HepG2 (cell line): ENCODE measurements around the gene BLOC1S4. TPM values are rescaled to one million over a fixed set of nuclear protein-coding genes. Genes with fewer than 3 reads are reported as not detected.
A peak's percentile ranks its signal among the peaks of the same experiment; 100 is the strongest.

Source experiments
- BATF2 ChIP-seq: sonication (generic); formaldehyde crosslinking; IDR thresholded peaks from 2 replicates; pipeline ENCODE4 v1.8.0; 2022; ENCODE audit warnings: mild to moderate bottlenecking, missing genetic modification reagents, moderate library complexity
- BHLHE40 ChIP-seq: IDR thresholded peaks from 2 replicates; pipeline ENCODE4 v1.6.1; 2011; ENCODE audit warnings: low read length, improper control_type of control experiment
- FOXP4 ChIP-seq: sonication (generic); formaldehyde crosslinking; IDR thresholded peaks from 2 replicates; pipeline ENCODE4 v1.4.0; 2020; ENCODE audit warnings: missing genetic modification reagents
- GMEB1 ChIP-seq: sonication (generic); formaldehyde crosslinking; IDR thresholded peaks from 2 replicates; pipeline ENCODE4 v1.5.1; 2020; ENCODE audit warnings: missing genetic modification reagents, mild to moderate bottlenecking, borderline replicate concordance
- KDM5A ChIP-seq: fragments of 200-600 bp; sonication (generic); IDR thresholded peaks from 2 replicates; pipeline ENCODE4 v1.7.0; 2018; ENCODE audit warnings: antibody characterized with exemption, mild to moderate bottlenecking, low read length, borderline replicate concordance
- MAFG ChIP-seq: sonication (generic); formaldehyde crosslinking; IDR thresholded peaks from 2 replicates; pipeline ENCODE4 v1.5.1; 2020; ENCODE audit warnings: mild to moderate bottlenecking, missing genetic modification reagents
- RBM22 ChIP-seq: fragments of 200-400 bp; formaldehyde crosslinking; optimal IDR thresholded peaks from 2 replicates; pipeline ENCODE3; 2017; ENCODE audit warnings: mild to moderate bottlenecking, low read length, moderate library complexity
- RFXANK ChIP-seq: IDR thresholded peaks from 2 replicates; pipeline ENCODE4 v1.6.1; 2016
- TFDP2 ChIP-seq: sonication (generic); formaldehyde crosslinking; IDR thresholded peaks from 2 replicates; pipeline ENCODE4 v1.4.0; 2020; ENCODE audit warnings: missing genetic modification reagents
- THAP9 ChIP-seq: sonication (generic); formaldehyde crosslinking; IDR thresholded peaks from 2 replicates; pipeline ENCODE4; 2020; ENCODE audit warnings: missing genetic modification reagents, mild to moderate bottlenecking, borderline replicate concordance
- ZFP90 ChIP-seq: sonication (generic); formaldehyde crosslinking; IDR thresholded peaks from 2 replicates; pipeline ENCODE4 v1.8.0; 2022; ENCODE audit warnings: missing genetic modification reagents, mild to moderate bottlenecking, inconsistent platforms, borderline replicate concordance
- ZKSCAN8 ChIP-seq: IDR thresholded peaks from 2 replicates; pipeline ENCODE4 v1.6.1; 2016; ENCODE audit warnings: borderline replicate concordance, missing genetic modification reagents, missing compliant biosample characterization
- ZMYM3 ChIP-seq: sonication (generic); formaldehyde crosslinking; IDR thresholded peaks from 2 replicates; pipeline ENCODE4 v1.5.1; 2020; ENCODE audit warnings: mild to moderate bottlenecking, missing genetic modification reagents
- ZNF225 ChIP-seq: sonication (generic); formaldehyde crosslinking; IDR thresholded peaks from 2 replicates; pipeline ENCODE4 v1.4.0; 2020; ENCODE audit warnings: mild to moderate bottlenecking, missing genetic modification reagents
- ZNF484 ChIP-seq: sonication (generic); formaldehyde crosslinking; IDR thresholded peaks from 2 replicates; pipeline ENCODE4 v1.5.1; 2020; ENCODE audit warnings: mild to moderate bottlenecking, low read depth, missing genetic modification reagents, borderline replicate concordance
- ZNF572 ChIP-seq: sonication (generic); formaldehyde crosslinking; IDR thresholded peaks from 2 replicates; pipeline ENCODE4 v1.5.1; 2020; ENCODE audit warnings: mild to moderate bottlenecking, missing genetic modification reagents
- ZNF616 ChIP-seq: sonication (generic); formaldehyde crosslinking; IDR thresholded peaks from 2 replicates; pipeline ENCODE4 v1.5.0; 2020; ENCODE audit warnings: low read depth, mild to moderate bottlenecking, missing genetic modification reagents
- ZSCAN5A ChIP-seq: sonication (generic); formaldehyde crosslinking; IDR thresholded peaks from 2 replicates; pipeline ENCODE4 v1.8.0; 2022; ENCODE audit warnings: mild to moderate bottlenecking, missing genetic modification reagents, borderline replicate concordance
- polyA plus RNA-seq, 8 experiments: library from polyadenylated mRNA; depleted of rRNA in 3 of 8; stranded (reverse) in 7 of 8; unstranded in 1 of 8; fragments of >200 nt; fragmentation: Illumina TruSeq in 4 of 8; extraction: Trizol in 4 of 8; gene quantifications; 2 replicates each; pipeline versions ENCODE4 v1.2.1 to v1.2.3, GENCODE V29; 2011 to 2016; ENCODE audit warnings: low read depth in 4 of 8, missing spikeins in 1 of 8, mixed read lengths in 1 of 8; ENCODE audit not compliant: insufficient read depth in 1 of 8
- total RNA-seq, 5 experiments: library from RNA; depleted of rRNA; stranded (reverse); fragments of >200 nt; fragmentation: Illumina TruSeq; extraction: Trizol; gene quantifications; 2 replicates each; pipeline ENCODE4 v1.2.3, GENCODE V29; 2016; ENCODE audit warnings: low read depth in 1 of 5

Gene BLOC1S4
- total and polyA plus RNA-seq, 2 of the 13 experiments (the other 11 are each of a cell fraction or from before 2014, with no cell fraction given), result 15.5 to 20.9 TPM

- peak; percentile 91 for TF ChIP-seq GMEB1 (CRISPR knock-in tag)
- peak; percentile 84 for TF ChIP-seq THAP9 (CRISPR knock-in tag)
- no peak for TF ChIP-seq FOXP4
- peak; percentile 89; the same call in 1 of the 2 replicates for TF ChIP-seq BATF2
- TF ChIP-seq ZNF484 (CRISPR knock-in tag), result no peak
- TF ChIP-seq ZNF572 (CRISPR knock-in tag), result no peak
- TF ChIP-seq ZMYM3 (CRISPR knock-in tag), result no peak
- no peak for TF ChIP-seq ZNF225 (CRISPR knock-in tag)
- 0 out of 2 replicates have a peak, but pooled peaks have one; percentile 41 for TF ChIP-seq ZNF616 (CRISPR knock-in tag)
- peak; percentile 67 for TF ChIP-seq ZSCAN5A (CRISPR knock-in tag)
- TF ChIP-seq TFDP2 (CRISPR knock-in tag), result peak; percentile 97
- peak; percentile 86; the same call in 1 of the 2 replicates for TF ChIP-seq ZFP90 (CRISPR knock-in tag)
- peak; percentile 15; the same call in 1 of the 2 replicates for TF ChIP-seq KDM5A
- TF ChIP-seq RBM22, result no peak
- TF ChIP-seq ZKSCAN8 (CRISPR knock-in tag), result no peak
- peak; percentile 43; the same call in 1 of the 2 replicates for TF ChIP-seq BHLHE40
- TF ChIP-seq MAFG, result no peak
- TF ChIP-seq RFXANK (CRISPR knock-in tag), result no peak
Measured at GRCh38 chr4:6673660-6674499, 42.1 kb upstream of the BLOC1S4 start (continued).
